Natural killer cell treated with Interleukin-12 subunit alpha and Interleukin-12 subunit beta and Interleukin-15 and Interleukin-18, amount 100 ng/mL, for 72 hours (primary cell): ENCODE results near the gene SNX9. TPM values are rescaled to one million over a fixed set of nuclear protein-coding genes. Genes with fewer than 3 reads are reported as not detected.
"Not testable (repeated sequence)": the region's sequence is repeated elsewhere in the genome, so short reads cannot be mapped to it uniquely, and the experiment has no call there.

Experiments used
- ATAC-seq, 2 donors: fragments of 150-1000 bp; cut with Tn5 transposase in 1 of 2; sonication (Bioruptor Pico), chemical (Tn5 transposase) in 1 of 2; 2 replicates each; pipeline ENCODE4 v1.10.0; 2021
- DNase-seq: peaks from one replicate; pipeline ENCODE4 v3.0.0; 2022; ENCODE audit warnings: low spot score
- H3K27ac Mint-ChIP-seq, 2 donors: 1 replicate in 1 of 2; 2 replicates in 1 of 2; pipeline ENCODE4 v1.8.0; 2022; ENCODE audit warnings: mixed read lengths in 2 of 2, mild to moderate bottlenecking in 1 of 2, moderate library complexity in 1 of 2
- H3K27me3 Mint-ChIP-seq, 2 donors: 1 replicate in 1 of 2; 2 replicates in 1 of 2; pipeline ENCODE4 v1.8.0; 2022; ENCODE audit warnings: mixed read lengths in 2 of 2
- H3K36me3 Mint-ChIP-seq: one replicate; pipeline ENCODE4 v1.8.0; 2022; ENCODE audit warnings: mixed read lengths
- H3K4me1 Mint-ChIP-seq, 2 donors: 1 replicate in 1 of 2; 2 replicates in 1 of 2; pipeline ENCODE4 v1.8.0; 2022; ENCODE audit warnings: low read depth in 2 of 2, mixed read lengths in 2 of 2, mild to moderate bottlenecking in 1 of 2
- H3K4me3 Mint-ChIP-seq: one replicate; pipeline ENCODE4 v1.8.0; 2022; ENCODE audit warnings: mixed read lengths
- H3K9me3 Mint-ChIP-seq: 2 replicates; pipeline ENCODE4 v1.8.0; 2022; ENCODE audit warnings: mixed read lengths
- total RNA-seq, 2 donors: library from RNA; stranded (reverse); gene quantifications; one replicate each; pipeline ENCODE4 v1.2.3, GENCODE V29; 2022

The SNX9 gene
- total RNA-seq, 2 donors from 2014 or later = 5.4 to 14.6 TPM

DNA sequence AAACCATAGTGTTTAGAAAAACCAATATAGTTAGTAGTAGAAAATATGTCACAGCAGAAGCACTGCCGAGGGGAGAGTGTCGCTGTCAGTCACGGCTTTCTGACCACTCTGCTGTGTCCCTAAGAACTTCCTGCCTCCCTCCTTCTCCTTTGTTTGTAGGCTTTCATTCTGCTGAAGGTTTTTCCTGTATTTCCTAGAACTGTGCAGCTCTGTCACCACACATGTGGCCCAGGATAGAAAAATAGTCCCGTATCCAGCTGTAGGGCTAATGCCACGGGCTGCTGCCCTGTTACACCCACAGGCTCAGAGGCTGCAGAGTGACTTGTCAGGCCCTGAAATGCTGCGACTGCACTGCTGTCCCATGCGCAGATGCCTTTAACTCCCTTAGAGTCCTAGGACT lies 106.0 kb downstream of the SNX9 start:
- no peak overlapping the region for H3K27ac Mint-ChIP-seq
- no peak for ATAC-seq

GRCh38 chr6:157929765-157930319 lies 106.8 kb downstream of the SNX9 start:
- DNase-seq (no peak), ATAC-seq (no peak)
- Mint-ChIP-seq H3K36me3 (no peaks in the 10 kb centered on the region), H3K27me3 (no peaks in the 10 kb centered on the region), H3K4me3 (no peak overlapping the region), H3K27ac (no peak overlapping the region), H3K9me3 (no peaks in the 10 kb centered on the region), H3K4me1 (no peaks in the 10 kb centered on the region)

More for the DNA sequence above, 106.0 kb downstream of the SNX9 start:
- H3K9me3 Mint-ChIP-seq = no peaks in the 10 kb centered on the region
- no peaks in the 10 kb centered on the region for H3K27me3 Mint-ChIP-seq
- DNase-seq = no peak
- no peaks in the 10 kb centered on the region for H3K36me3 Mint-ChIP-seq
- H3K4me1 Mint-ChIP-seq = no peaks in the 10 kb centered on the region
- H3K4me3 Mint-ChIP-seq = no peak overlapping the region

DNA sequence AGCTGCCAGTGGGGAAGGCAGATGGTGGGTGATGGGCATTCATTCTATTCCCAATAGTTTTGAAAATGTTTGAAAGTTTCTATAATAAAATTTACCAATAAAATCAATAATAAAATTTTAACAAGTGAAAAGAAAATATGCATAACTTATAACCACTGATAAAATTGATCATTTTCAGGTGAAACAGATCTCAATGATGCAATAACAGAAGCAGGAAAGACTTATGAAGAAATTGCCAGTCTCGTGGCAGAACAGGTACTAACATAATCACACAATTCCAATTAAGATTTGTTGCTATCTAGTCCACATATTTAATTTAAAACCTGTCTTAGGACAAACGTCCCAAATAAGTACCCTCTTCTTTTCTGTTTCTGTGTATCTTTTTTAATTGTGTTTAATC lies 112.7 kb downstream of the SNX9 start:
- Mint-ChIP-seq H3K36me3 (peaks cover 9% of the 10 kb centered on the region), H3K27ac (no peak overlapping the region), H3K4me1 (no peaks in the 10 kb centered on the region), H3K27me3 (peaks cover 0 to 8% of the 10 kb centered on the region in 2 donors), H3K9me3 (no peaks in the 10 kb centered on the region), H3K4me3 (no peak overlapping the region)
- ATAC-seq (no peak), DNase-seq (no peak)

DNA sequence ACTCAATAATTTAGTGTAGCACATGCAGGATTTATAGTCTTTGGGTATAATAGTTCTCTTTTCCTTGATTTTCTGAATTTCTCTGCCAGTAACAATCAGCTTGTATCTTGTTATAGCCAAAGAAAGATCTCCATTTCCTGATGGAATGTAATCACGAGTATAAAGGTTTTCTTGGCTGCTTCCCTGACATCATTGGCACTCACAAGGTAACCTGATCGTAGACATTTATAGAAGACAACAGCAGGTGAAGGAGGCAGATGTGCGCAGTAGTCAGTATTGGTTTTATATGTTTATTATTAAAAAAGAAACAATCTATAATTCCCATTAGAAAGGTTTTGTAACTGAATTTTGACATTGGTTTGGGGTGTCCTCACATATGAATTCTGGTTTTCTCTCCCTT lies 114.3 kb downstream of the SNX9 start:
- Mint-ChIP-seq H3K27ac (no peak overlapping the region), H3K9me3 (no peaks in the 10 kb centered on the region), H3K27me3 (peaks cover 0 to 8% of the 10 kb centered on the region in 2 donors), H3K4me1 (no peaks in the 10 kb centered on the region), H3K36me3 (peaks cover 9% of the 10 kb centered on the region), H3K4me3 (no peak overlapping the region)
- ATAC-seq (no peak), DNase-seq (no peak)

DNA sequence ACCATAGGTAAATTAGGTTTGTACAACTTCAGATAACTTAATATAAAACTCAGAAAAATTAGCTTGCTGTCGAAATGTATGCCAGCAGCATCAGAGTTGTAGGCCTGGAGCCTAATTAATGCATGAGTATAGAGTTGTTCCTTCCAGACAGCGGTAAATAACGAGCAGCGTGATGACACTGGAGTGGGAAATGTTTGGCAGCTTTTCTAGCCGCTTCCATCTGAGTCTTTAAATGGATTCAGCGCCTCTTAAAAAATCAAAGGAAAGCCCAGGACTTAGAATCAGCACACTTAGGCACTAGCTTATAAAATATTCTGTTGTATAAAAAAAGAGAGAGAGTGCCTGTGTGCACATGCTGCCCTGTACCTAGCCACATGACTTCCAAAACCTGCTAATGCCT lies 114.9 kb downstream of the SNX9 start:
- H3K36me3 Mint-ChIP-seq = peaks cover 9% of the 10 kb centered on the region

DNA sequence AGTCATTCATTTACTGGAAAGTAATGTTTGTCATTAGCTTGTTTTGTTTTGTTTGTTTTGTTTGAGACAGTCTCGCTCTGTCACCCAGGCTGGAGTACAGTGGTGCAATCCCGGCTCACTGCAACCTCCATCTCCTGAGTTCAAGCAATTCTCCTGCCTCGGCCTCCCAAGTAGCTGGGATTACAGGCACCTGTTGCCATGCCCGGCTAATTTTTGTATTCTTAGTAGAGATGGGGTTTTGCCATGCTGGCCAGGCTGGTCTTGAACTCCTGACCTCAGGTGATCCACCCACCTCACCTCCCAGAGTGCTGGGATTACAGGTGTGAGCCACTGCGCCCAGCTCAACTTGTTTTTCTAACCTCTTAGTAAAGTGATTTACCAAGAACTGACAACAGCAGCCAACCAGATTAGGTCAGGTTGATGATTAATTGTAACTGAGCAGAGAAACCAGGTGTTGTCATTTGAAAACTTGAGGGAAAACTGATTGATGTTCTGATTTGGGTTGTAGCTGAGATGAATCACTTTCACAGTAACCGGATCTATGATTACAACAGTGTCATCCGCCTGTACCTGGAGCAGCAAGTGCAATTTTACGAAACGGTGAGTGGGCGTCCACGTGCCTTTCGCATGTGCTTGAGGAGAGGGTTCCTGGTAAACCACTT lies 117.5 kb downstream of the SNX9 start:
- peaks cover 15% of the 10 kb centered on the region for H3K36me3 Mint-ChIP-seq
- not testable (repeated sequence) for H3K4me1 Mint-ChIP-seq, ATAC-seq, H3K4me3 Mint-ChIP-seq, H3K27ac Mint-ChIP-seq, DNase-seq, H3K9me3 Mint-ChIP-seq
- H3K27me3 Mint-ChIP-seq = peaks cover 0 to 17% of the 10 kb centered on the region in 2 donors

More for the DNA sequence above, 114.9 kb downstream of the SNX9 start:
- no peaks in the 10 kb centered on the region for H3K4me1 Mint-ChIP-seq
- H3K4me3 Mint-ChIP-seq = no peak overlapping the region
- DNase-seq (no peak), ATAC-seq (no peak)
- no peaks in the 10 kb centered on the region for H3K9me3 Mint-ChIP-seq
- peaks cover 0 to 8% of the 10 kb centered on the region in 2 donors for H3K27me3 Mint-ChIP-seq
- H3K27ac Mint-ChIP-seq = no peak overlapping the region

DNA sequence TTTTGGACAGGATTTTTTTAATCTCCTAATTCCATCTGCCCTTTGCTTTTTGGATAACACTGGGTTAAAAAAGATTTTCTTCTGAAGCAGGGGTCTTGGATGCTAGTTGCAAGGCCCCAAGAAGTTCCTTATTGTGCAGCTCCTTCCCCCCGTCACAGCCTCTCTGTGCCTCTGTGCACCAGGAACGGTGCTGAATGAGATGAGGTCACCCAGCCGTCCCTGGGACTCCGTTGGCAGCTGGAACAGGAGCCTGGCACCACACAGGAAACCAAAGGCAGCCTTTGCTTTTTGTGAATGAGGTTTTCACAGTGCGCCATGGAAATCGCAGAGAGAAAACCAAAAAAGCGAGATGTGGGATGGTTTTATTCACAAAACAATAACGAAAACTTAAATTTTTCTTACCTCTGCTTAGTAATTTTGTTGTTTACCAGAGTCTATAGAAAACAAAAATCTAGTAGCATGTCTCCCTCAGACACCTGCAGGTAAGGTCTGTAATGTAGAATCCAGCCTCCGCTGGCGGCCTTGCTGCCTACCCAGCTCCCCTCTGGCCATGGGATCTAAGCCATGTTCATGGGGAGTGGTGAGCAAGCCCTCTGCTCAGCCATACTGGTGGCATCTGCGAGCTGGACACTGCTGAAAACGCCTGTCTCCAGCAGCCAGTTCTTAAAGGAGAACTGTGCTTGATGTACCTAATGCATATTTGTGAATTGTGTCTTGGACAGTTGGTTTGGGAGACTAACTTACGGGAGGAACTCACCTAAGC lies 118.2 kb downstream of the SNX9 start:
- no peak for DNase-seq
- Mint-ChIP-seq H3K4me3 (no peak overlapping the region), H3K9me3 (no peaks in the 10 kb centered on the region), H3K4me1 (peaks cover 0 to 4% of the 10 kb centered on the region in 2 donors), H3K27me3 (peaks cover 0 to 17% of the 10 kb centered on the region in 2 donors), H3K36me3 (peaks cover 15% of the 10 kb centered on the region), H3K27ac (no peak overlapping the region)
- ATAC-seq = no peak

DNA sequence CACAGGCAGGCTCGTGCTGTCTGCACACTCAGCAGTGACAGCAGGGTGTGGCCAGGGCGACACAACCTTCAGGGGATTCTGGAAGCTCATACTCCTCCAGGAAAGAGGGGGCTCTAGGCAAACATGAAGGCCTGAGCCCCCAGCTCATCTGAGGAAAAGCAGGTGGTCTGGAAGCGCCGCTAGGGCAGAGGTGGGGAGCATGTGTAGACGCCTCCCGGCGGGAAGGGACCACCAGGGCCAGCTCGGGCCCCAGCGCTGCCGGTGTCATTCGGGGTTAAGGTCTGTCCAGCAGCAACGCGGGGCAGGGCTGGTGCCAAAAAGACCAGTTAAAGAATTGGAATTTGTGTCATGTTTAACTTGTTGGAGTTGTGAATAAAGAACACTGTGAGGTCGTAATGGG lies 119.3 kb downstream of the SNX9 start:
- Mint-ChIP-seq H3K36me3 (peaks cover 15% of the 10 kb centered on the region), H3K9me3 (no peaks in the 10 kb centered on the region), H3K27ac (no peak overlapping the region), H3K4me1 (peaks cover 0 to 4% of the 10 kb centered on the region in 2 donors), H3K27me3 (peaks cover 0 to 17% of the 10 kb centered on the region in 2 donors), H3K4me3 (no peak overlapping the region)
- DNase-seq (no peak), ATAC-seq (no peak)

DNA sequence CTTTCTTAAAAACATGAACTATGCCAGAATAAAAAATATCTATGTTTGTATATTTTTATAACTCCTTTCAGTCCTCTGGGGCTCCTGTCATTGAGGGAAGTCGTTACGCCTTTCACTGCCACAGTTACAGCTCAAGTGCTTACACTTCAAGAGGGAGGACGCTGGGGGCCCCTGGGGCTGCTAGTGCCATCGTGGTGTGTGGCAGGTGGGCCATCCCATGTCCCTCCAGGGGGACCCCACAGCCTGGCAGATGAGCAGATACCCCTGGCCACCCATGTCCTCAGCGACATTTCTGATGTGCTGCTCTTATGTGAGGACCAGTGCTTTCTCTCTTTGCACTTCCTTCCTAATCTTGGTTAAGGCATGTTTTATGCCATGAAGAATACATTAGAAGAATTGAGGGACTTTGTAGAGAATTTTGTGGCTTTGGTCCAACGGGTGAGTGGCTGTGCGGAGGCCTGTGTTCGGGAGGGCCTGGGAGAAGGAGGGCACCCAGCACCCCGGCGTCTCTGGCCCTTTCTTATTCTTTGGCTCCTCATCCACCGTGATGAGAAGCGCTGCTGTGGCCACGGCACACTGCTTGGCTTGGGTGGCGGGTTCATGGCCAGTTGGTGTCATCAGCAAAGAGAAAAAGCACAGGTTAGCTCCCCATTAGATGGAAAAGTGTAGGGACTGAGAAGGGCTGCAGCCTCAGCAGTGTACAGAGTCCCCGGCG lies 120.4 kb downstream of the SNX9 start:
- ATAC-seq (no peak), DNase-seq (no peak)
- peaks cover 0 to 4% of the 10 kb centered on the region in 2 donors for H3K4me1 Mint-ChIP-seq
- no peaks in the 10 kb centered on the region for H3K9me3 Mint-ChIP-seq
- H3K27me3 Mint-ChIP-seq = peaks cover 0 to 22% of the 10 kb centered on the region in 2 donors
- H3K27ac Mint-ChIP-seq = no peak overlapping the region
- H3K36me3 Mint-ChIP-seq = peaks cover 15% of the 10 kb centered on the region
- H3K4me3 Mint-ChIP-seq = no peak overlapping the region

DNA sequence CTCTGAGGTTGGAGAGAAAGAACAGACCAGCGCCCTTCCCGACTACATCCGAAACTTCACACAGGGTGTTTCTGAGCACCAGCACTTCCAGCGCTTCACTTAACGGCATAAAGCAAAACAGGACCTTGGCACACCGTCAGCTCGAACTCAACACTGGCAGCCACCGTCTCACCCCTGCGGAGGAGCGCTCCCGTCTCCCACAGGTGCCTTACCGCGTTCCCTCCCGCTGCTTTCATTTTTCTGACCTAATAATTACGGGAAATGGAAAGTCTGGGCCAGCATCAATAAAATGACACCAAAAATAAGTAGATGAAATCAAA lies 120.9 kb downstream of the SNX9 start:
- no peaks in the 10 kb centered on the region for H3K9me3 Mint-ChIP-seq
- H3K27me3 Mint-ChIP-seq = peaks cover 4 to 27% of the 10 kb centered on the region in 2 donors
- H3K4me3 Mint-ChIP-seq = no peak overlapping the region
- no peak overlapping the region for H3K27ac Mint-ChIP-seq
- H3K4me1 Mint-ChIP-seq = peaks cover 0 to 4% of the 10 kb centered on the region in 2 donors
- no peak for DNase-seq
- ATAC-seq = no peak
- peaks cover 13% of the 10 kb centered on the region for H3K36me3 Mint-ChIP-seq

DNA sequence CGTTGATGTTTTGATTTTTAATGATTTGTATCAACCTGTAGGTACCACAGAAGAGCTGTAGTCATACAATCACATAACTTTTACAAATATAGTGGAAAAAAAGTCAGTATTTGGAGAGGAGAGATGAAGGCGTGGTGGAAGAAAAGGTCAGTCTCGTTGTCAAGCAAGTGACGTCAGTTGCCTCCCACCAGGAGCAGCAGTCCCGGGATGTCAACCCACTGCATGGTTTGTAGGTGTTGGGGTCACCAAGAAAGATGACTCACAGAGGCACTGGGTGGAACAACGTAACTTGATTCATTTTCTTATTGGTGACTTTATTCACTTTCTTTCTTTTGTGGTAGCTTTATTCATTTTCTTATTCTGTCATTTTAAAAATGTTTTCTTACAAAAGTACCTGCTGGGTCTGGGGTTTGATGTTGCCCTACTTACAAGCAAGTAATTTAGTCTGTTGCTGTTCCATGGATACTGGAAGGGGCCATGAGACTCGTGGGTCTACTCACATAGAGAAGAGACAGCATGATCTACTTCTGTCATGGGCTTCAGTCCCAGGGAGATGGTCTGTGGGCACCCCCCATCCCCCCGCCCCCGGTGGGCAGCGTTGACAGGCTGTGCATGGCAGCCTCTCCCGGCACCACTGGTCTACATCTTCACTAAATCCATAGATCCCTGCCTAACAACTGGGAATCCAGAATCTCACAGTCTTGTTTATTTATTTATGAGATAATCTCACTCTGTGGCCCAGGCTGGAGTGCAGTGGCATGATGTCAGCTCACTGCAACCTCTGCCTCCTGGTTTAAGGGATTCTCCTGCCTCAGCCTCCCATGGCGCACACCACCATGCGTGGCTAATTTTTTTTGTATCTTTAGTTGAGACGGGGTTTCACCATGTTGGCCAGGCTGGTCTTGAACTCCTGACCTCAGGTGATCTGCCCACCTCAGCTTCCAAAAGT lies 122.2 kb downstream of the SNX9 start:
- Mint-ChIP-seq H3K36me3 (peaks cover 6% of the 10 kb centered on the region), H3K4me3 (no peak overlapping the region), H3K27ac (no peak overlapping the region), H3K27me3 (peaks cover 9 to 33% of the 10 kb centered on the region in 2 donors), H3K4me1 (peaks cover 0 to 4% of the 10 kb centered on the region in 2 donors), H3K9me3 (peaks cover 3% of the 10 kb centered on the region)
- no peak for ATAC-seq
- no peak for DNase-seq

DNA sequence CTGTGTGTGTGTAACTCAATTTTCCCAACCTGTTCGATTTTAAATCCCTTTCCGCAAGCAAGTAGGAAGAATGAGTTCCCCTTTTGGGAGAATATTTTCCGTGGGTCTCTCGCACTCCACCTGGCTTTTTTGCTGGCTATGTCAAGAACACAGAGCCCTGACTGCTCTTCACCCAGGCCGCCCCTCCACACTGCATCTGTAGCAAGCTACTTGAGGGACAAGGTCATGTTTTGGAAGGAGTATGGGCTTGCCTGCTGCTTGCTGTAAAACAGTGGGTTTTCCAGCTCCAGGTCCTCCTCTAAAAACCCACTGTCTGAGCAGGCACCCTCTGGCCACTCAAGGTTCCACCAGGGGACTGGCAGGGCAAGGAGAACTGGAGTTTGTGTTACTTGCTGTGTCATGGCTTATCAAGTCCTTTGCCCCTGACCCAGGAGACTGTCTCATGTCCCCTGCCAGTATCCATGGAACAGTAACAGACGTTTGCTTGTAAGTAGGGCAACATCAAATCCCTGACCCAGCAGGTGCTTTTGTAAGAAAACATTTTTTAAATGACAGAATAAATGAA lies 123.1 kb downstream of the SNX9 start:
- Mint-ChIP-seq H3K27me3 (peaks cover 15 to 35% of the 10 kb centered on the region in 2 donors), H3K4me3 (no peak overlapping the region), H3K36me3 (peaks cover 6% of the 10 kb centered on the region), H3K27ac (no peak overlapping the region), H3K9me3 (peaks cover 3% of the 10 kb centered on the region), H3K4me1 (peaks cover 0 to 4% of the 10 kb centered on the region in 2 donors)
- no peak for DNase-seq
- ATAC-seq = no peak
